TTC549 (cell line): ENCODE results near the gene FPR2.
"Not testable (repeated sequence)": the region's sequence is repeated elsewhere in the genome, so short reads cannot be mapped to it uniquely, and the experiment has no call there.

ENCODE experiments used
- FAIRE-seq: peaks from 2 replicates; lab custom pipeline; 2012; peaks lifted over from hg19 to GRCh38; lab: Jason Lieb, UNC

FPR2 gene

DNA sequence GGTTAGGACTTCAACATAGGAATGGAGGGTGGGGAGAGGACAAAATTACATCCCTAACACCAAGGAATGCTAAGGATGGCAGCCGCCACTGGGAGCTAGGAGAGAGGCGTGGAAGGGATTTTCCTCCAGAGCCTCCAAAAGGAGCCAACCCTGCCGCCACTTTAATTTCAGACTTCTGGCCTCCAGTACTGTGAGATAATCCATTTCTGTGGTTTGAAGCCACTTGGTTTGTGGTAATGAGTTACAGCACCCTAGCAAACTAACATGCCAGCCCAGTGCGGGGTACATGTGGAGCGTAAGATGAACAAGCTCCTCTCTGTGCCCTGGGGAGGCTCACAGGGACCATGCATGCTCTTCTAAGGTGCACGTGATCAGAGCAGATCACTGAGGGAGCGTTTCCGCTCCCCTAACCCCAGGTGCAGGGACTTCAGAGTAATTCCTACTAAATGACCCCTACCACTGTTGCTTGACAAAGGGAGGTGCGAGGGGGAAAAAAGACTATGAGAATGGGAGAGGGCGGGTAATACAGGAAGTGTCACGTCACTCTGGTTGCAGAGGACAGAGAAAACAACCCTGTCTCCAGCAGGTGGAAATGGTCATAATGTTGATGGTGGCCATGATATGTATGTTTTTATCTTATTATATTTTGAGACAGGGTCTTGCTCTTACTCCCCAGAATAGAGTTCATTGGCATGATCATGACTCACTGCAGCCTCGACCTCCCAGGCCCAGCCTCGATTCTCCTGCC lies 21.3 kb upstream of the FPR2 start:
- FAIRE-seq, result no peak

DNA sequence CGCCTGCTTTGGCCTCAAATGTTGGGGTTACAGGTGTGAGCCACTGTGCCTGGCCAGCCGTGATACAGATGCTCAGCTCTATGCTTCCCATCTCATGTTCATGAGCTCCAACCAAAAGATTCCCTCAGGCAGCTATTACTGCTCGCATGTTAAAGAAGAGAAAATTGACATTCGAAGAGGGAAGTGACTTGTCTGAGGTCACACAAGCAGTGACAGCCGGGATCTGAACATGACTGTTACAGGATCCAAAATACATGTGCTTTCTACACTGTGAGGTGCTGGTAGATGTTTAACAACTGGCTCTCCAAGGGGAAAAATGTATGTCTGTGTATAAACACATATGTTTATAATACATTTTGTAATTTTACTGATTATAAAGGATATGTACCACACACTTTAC lies 20.6 kb upstream of the FPR2 start:
- no peak for FAIRE-seq

DNA sequence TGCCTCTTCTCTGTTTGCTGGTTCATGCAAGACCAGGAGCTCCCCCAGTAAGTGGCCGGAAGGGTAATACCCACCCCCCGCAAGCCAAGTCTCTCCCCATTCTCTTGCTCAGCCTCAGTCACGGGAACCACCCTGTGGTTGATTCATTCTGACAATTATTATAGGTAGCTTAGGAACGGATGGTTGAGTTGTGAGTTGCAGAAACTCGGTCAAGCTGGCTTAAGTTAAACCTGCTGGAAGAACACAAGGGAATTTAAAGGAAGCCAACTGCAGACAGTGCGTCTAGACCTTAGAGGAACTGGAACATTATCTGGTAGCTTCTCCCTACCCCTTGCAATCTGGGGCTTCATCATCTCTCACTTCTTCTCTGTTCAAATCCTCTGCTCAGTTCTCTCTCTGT lies 18.2 kb upstream of the FPR2 start:
- no peak for FAIRE-seq

DNA sequence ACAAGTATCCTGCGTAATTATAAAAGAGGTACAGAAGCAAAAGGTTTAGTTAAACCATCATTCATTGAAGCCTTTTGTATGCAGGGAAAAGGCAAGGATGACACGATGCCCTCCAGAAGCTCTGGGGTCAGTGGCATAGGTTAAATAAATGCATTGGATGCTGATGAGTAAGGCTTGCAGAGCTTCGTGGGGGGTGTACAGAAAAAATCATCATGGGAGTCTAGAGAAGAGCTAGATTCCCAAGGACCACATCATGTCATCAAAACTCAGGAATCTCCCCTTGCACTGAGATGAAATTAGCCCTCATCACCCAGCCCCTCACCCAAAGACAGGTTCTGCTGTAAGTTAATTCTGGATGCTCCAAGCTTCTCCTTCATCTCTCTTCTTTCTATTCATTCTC lies 17.6 kb upstream of the FPR2 start:
- no peak for FAIRE-seq

DNA sequence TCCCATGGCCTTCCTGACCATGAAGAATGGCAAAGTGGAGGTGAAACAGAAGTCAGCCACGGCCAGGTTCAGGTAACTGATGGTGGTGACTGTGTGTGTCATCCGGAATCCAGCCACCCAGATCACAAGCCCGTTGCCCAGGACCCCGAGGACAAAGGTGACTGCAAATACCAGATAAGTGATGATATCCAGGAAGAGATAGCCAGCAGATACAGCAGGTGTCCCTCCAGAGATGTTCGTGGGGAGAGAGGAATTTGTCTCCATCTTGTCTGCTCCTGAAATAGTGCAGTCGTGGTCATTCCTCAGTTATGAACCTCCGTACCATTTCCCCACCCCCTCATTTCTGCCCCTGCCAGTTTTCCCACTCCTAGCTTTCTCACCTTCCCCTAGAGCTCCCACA lies 14.2 kb upstream of the FPR2 start:
- FAIRE-seq, result no peak

DNA sequence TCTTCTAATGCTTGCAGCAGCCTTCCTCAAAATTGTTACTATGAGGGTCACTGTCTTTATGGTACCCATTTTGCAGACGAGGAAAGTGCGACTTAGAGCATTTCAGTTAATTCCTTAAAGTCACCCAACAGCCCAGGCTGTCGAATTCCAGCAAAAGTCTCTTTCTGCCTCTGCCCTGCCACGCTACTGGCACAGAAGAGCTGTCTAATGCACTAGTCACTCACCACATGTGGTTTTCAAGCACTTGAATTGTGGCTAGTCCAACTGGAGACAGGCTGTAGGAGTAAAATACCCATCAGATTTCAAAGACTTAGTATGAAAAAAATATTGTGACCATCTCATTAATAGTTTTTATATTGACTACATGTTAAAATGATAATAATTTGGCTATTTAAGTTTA lies 11.0 kb upstream of the FPR2 start:
- no peak for FAIRE-seq

DNA sequence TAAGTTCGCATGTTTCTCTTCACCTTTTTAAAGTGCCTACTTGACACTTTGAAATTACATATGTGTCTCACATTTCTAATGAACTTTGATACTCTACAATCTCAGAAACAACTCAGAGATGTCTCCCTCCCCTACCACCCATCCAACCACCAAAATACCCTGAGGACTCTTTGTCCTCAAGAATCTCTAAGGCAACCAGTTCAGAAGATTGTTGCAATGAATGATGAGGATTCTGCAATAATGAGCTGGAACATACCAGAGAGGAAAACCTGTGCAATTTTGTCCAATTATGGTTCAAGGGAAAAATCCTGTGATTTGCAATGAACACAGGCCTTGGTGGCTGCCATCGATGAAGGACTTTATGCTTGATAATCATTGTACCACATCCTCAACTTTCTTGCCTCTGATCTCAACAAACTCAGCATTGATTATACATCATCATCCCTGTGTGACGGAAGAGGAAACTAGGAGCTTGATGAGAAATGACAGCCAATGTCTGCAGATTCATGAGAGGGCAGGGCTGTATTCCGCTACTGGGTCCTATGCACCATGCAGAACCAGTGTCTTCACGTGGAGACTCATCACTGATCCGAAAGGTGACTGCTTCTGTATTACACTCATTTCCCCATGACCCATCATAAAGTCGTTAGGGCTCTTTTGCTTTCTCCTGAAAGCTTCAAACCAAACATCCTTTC lies 10.4 kb upstream of the FPR2 start:
- FAIRE-seq, result no peak

DNA sequence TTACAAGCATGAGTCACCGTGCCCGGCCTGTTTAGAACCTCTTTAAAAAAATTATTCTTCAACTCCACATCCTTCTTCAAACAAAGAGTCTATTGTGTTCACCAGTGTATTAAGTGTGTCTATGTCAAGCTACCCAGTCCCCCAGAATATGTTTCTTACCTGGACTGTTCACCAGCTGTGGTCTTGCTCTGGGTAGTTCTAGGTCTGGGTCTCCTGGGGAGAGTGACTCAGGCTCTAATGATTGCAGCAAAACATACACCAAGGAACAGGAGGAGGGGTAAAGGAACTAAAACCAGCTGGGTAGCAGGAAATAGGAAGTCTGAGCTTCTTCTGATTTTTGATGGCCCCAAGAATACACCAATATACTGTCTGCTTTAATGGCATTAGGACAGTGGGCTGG lies 9.3 kb upstream of the FPR2 start, which contains the start of gene FPR1:
Gene FPR1, minus strand, starts transcription at position 224 of the 400 bp plus-strand sequence. CDS start 4,884 bp downstream, outside the sequence.
- FAIRE-seq, result no peak

DNA sequence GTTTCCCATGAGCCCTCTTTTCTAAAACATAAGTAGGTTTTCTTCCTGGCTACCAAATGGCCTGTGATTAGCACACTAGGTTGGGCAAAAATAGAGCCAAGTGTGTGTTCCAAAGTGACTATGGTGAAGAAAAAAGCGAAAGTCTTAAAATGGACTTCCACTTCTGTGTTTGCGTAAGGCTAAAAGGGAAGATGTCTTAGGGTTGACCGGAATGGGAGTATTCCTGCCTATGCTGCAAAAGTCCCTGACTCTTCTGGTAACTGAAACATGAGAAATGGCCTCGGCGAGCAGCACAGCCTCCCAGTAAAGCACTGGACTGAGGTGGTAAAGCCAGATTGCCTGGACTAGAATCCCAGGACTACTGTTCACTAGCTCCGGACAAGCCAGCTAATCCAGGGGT lies 6.9 kb upstream of the FPR2 start:
- FAIRE-seq, result no peak

DNA sequence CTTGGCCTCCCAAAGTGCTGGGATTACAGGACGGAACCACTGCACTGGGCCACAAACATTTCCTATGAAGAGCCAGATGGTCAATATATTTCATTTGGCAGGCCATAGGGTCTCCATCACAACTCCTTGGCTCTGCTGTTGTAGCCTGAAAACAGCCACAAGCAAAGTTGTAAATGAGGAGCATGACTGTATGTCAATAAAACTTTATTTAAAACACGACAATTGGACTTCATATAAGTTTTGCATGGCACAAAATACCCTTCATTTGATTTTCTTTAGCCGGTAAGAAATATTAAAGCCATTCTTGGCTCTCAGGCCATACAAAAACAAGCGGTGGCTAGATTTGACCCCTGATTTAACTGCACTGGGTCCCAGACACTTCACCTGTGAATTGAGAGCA lies 6.2 kb upstream of the FPR2 start:
- no peak for FAIRE-seq

DNA sequence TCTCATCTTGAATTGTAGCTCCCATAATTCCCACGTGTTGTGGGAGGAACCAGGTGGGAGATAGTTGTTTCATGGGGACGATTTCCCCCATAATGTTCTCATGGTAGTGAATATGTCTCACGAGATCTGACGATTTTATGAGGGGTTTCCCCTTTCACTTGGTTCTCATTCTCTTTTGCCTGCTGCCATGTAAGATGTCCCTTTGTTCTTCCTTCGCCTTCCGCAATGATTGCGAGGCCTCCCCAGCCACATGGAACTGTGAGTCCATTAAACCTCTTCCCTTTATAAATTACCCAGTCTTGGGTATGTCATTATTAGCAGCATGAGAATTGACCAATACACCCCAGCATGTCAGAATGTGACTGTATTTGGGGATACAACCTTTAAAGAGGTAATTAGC lies 5.4 kb upstream of the FPR2 start:
- FAIRE-seq, result no peak

DNA sequence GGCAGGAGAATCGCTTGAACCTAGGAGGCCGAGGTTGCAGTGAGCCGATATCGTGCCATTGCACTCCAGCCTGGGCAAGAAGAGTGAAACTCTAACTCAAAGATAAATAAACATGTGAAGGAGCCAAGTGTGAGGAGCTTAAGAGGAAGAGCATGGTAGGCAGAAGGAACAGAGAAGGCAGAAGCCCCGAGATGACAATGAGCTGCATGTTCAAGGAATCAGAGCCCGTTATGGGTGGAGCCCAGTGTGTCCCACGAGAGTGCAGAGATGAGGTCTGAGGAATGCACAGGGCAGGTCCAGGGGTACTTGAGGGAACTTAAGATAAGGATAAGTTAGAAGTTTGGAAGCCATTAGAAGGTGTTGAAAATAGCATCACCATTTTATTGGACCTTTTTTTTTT lies 716 bp downstream of the FPR2 start:
- no peak for FAIRE-seq

DNA sequence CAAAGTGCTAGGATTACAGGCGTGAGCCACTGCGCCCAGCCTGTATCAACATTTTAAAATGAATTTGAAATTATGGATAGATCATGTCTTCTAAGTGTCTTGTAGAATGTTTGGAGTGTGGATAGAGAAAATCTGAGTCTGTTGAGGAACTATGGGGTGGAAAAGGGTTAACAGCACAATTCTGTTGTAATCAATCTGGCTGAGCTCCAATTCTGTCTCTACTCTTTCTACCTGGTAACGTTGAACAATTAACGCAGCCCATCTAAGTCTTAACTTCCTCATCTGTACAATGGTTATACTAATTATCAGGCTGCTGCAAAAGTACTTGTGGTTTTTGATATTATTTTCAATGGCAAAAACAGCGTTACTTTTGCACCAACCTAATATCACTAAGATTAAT lies 4.1 kb downstream of the FPR2 start:
- no peak for FAIRE-seq

DNA sequence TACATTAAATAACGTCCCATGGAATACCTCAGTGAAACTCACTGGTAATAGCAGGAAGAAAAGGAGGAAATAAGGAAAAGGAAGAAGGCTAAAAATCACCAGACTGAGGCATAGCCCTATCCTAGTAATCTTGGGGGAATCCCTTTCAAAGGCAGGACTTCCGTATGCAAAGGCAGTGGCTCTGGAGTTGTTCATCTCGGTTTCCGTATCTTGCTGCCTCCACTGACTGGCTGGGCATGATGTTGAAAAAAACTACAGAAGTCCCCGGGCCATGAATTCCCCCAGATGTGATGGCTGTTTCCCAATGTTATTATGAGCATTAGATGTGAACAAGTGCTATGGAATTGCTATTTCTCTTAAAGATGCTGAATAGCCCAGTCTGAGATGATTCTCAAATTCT lies 5.5 kb downstream of the FPR2 start:
- no peak for FAIRE-seq

DNA sequence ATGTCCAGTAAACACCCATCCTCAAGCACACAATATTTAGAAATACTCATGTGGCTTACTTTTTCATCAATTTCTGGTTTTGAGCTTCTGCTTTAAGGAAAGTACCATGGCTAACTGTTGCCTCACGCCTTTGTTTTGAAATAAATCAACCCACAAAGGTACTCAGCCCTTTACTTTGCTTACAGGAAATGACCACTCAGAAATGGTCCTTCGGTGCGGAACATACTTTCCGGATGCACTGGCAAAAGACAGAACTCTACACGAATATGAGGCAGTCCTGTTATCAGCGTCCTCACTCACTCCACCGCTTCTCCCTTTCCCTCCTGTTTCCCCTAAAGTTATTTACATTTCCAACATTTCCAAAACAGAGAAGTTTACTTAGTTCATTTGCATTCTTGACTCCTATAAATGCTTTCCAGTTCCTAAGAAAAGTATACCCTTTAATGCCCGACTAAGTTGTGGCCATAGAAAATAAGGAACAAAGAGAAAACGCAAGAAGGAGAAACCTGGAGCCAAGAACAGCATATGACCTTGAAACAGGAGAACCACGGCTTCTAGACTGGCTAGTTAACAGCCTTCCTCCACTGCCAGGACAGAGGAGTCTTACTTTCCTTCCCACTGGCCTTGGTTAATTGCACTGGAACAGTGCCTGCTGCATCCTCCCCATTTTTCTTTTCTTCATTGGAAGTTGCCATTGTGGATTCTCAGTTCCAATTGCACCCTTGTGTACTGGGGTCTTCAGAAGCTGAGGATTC lies 10.6 kb downstream of the FPR2 start:
- FAIRE-seq, result no peak

DNA sequence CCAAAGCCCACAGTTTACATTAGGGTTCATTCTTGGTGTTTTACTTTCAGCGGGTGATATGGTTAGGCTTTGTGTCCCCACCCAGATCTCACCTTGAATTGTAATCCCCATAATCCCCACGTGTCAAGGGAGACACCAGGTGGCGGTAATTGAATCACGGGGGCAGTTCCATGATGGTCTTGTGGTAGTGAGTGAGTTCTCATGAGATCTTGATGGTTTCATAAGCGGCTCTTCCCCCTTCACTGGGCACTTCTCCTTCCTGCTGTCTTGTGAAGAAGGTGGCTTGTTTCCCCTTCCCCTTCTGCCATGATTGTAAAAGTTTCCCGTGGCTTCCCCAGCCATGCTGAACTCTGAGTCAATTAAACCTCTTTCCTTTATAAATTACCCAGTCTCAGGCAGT lies 12.0 kb downstream of the FPR2 start:
- no peak for FAIRE-seq

DNA sequence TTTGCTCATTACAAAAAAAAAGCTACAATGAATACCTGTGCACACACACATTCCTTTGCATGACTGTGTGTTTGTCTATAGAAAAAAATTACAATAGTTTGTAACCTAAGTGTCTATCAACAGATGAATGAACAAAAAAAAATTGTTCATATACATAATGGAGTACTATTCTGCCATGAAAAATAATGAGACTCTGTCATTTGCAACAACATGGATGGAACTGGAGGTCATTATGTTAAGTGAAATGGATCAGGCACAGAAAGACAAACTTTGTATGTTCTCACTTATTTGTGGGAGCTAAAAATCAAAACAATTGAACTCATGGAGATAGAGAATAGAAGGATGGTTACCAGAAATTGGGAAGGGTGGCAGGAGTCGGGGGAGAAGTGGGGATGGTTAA lies 15.6 kb downstream of the FPR2 start:
- not testable (repeated sequence) for FAIRE-seq

DNA sequence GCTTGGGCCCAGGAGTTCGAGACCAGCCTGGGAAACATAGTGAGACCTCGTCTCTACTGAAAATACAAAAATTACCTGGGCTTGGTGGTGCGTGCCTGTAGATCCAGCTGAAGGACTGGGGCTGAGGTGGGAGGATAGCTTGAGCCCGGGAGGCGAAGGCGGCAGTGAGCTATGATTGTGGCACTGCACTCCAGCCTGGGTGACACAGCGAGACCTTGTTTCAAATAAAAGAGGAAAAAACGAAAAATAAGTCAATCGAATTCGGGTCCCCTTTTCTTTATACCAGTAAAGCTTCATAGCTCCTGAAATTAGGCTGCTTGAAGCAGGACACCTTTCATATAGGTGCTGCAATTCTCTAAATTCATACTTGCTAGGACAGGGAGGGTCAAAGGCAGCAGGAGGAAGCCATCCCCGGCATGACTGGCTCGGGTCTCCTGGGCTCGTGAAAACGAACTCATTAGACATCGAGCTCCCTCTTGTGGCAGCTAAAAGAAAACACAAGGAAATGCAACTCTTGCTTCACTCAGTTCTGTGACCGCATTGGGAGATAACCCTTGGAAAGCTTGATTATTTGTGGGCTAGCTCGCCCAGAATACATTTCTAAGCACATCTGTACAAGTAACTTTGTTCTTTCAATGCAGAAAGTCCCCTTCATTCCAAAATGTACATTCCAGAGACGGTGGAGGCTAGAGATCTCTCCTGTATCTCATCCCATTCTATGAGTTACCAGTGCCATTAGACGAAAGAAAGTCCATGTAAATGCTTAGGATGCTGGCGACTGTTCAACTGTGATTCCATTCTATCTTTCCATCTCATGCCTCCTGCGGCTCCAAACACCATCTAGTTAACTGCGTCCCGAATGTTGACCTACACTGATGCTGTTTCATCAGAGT lies 16.8 kb downstream of the FPR2 start:
- peak; percentile 85 for FAIRE-seq

DNA sequence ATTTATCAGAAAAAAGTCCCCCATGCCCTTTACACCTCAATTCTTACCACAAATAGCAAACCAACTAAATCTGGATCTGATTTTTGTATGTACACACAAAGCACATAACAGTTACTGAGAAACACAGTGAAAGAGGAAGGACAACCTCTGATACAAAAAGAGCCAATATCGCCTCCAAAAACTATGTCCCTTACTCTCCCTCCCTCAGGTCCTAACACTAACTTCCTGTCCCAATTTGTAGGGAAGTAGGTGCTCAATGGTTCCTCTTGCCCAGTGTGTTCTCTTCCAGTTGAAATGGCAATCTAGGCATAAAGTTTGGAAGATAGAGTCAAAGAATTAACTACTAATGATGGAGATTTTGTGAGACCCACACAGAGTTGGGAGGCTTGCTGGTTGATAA lies 18.2 kb downstream of the FPR2 start:
- FAIRE-seq, result no peak

DNA sequence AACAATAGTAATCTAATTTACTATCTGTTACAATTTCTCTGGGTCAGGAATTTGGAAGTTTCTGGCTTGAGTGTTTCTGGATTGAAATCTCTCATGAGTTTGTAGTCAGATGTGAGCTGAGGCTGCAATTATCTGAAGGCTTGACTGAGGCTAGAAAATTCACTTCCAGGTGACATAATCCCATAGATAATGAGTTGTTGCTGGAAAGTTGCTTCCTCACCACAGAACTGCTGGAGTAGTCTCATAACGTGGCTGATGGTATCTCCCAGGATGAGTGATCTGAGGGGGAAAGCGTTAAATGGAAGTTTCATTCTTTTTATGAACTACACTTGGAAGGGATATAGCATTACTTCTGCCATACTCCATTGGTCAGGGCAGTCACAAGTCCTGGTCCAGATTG lies 18.7 kb downstream of the FPR2 start:
- FAIRE-seq, result no peak

DNA sequence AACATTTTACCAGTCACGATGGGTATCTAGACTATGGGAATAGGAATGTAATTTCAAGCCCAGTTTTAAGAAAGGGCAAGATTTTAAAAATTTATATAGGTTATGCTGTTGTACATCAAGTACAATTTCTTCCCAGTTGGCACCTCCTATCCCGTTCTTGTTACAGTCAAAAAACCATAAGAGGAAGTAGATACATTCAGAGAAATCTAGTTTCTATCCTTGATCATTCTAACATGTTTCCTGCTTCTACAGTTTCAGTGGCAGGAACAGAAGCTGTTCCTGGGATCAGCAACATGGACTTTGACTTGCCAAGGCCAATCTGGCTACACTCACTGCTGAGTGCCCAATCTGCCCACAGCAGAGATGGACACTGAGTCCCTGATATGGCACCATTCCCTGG lies 19.3 kb downstream of the FPR2 start:
- no peak for FAIRE-seq

DNA sequence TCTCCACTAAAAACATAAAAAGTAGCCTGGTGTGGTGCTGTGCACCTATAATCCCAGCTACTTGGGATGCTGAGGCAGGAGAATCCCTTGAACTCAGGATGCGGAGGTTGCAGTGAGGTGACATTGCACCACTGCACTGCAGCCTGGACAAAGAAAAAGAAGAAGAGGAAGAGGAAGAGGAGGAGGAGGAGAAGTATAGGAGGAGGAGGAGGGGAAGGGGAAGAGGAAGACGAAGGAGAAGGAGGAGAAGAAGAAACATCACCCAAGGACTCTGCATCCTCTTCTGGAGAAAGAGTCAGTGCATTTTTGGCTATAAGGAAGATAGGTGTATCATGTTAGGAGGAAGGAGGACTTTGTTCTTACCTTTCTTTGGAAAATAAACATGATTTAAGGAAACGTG lies 21.0 kb downstream of the FPR2 start:
- no peak for FAIRE-seq
